BJ (cell line): ENCODE measurements around the gene RAB1B. TPM values are rescaled to one million over a fixed set of nuclear protein-coding genes. Genes with fewer than 3 reads are reported as not detected.

Experiments
- CTCF ChIA-PET: fragments of 350-600 bp; formaldehyde crosslinking; extraction: SDS; loops from one replicate; lab custom pipeline; 2021; ENCODE audit warnings: antibody characterized with exemption, inconsistent platforms; lab: Yijun Ruan, JAX
- POLR2A ChIA-PET: fragments of 300-600 bp; sonication (Branson Sonifier 250); formaldehyde crosslinking; extraction: SDS; loops from one replicate; lab custom pipeline; 2021; ENCODE audit warnings: antibody characterized with exemption; lab: Charles Lee
- DNase-seq: peaks from one replicate; pipeline ENCODE4 v3.0.0-alpha.2; 2011; ENCODE audit warnings: low read depth
- H3K27me3 ChIP-seq: 2 replicates; pipeline ENCODE4 v1.6.0; 2011; ENCODE audit warnings: low read length; ENCODE audit not compliant: control insufficient read depth, insufficient read depth
- H3K36me3 ChIP-seq: 2 replicates; pipeline ENCODE4 v1.5.1; 2011; ENCODE audit warnings: low read length; ENCODE audit not compliant: control insufficient read depth, insufficient read depth
- H3K4me3 ChIP-seq: 2 replicates; pipeline ENCODE4 v1.5.1; 2011; ENCODE audit warnings: low read depth, mild to moderate bottlenecking, control low read depth, low read length
- polyA plus RNA-seq: library from polyadenylated mRNA; depleted of rRNA; stranded (reverse); fragments of >200 nt; gene quantifications from 2 replicates; pipeline ENCODE4 v1.2.3, GENCODE V29; 2011
- TF ChIP-seq, protein P1 (sequence below): IDR thresholded peaks from 2 replicates; pipeline ENCODE4 v1.5.1; 2011; ENCODE audit warnings: low read depth, mild to moderate bottlenecking, control low read depth, inconsistent platforms, low read length, moderate library complexity; ENCODE audit not compliant: insufficient read depth

RAB1B gene
- polyA plus RNA-seq, 1 experiment = 251 TPM

GRCh38 chr11:66281776-66282467 lies 13.5 kb downstream of the RAB1B start:
- TF ChIP-seq, protein P1, sequence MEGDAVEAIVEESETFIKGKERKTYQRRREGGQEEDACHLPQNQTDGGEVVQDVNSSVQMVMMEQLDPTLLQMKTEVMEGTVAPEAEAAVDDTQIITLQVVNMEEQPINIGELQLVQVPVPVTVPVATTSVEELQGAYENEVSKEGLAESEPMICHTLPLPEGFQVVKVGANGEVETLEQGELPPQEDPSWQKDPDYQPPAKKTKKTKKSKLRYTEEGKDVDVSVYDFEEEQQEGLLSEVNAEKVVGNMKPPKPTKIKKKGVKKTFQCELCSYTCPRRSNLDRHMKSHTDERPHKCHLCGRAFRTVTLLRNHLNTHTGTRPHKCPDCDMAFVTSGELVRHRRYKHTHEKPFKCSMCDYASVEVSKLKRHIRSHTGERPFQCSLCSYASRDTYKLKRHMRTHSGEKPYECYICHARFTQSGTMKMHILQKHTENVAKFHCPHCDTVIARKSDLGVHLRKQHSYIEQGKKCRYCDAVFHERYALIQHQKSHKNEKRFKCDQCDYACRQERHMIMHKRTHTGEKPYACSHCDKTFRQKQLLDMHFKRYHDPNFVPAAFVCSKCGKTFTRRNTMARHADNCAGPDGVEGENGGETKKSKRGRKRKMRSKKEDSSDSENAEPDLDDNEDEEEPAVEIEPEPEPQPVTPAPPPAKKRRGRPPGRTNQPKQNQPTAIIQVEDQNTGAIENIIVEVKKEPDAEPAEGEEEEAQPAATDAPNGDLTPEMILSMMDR = no peak
- ChIA-PET POLR2A (no interaction called here), CTCF (interaction anchor here (0.8 to 4.1 kb wide), 22 partner anchors 9 to 398 kb away, joined by 3 to 60 read pairs (median 4); partner anchors contain the start of genes B4GAT1, FIBP, RAB1B and RIN1)
- no peak for DNase-seq
- Histone ChIP-seq H3K27me3 (no peaks in the 10 kb centered on the region), H3K4me3 (no peak overlapping the region), H3K36me3 (peaks cover 10% of the 10 kb centered on the region)

GRCh38 chr11:66282468-66283455 lies 14.3 kb downstream of the RAB1B start:
- no peak overlapping the region for H3K4me3 ChIP-seq
- no peaks in the 10 kb centered on the region for H3K27me3 ChIP-seq
- POLR2A ChIA-PET = interaction anchor here (0.6 kb wide), 1 partner anchor 525 kb away, joined by 3 read pairs; no protein-coding TSS in a partner anchor

GRCh38 chr11:66283461-66284105 lies 15.1 kb downstream of the RAB1B start:
- TF ChIP-seq, protein P1 = no peak
- no peaks in the 10 kb centered on the region for H3K27me3 ChIP-seq
- peaks cover 10% of the 10 kb centered on the region for H3K36me3 ChIP-seq
- POLR2A ChIA-PET = interaction anchor here (0.7 kb wide), 1 partner anchor 26 kb away, joined by 5 read pairs; no protein-coding TSS in a partner anchor
- DNase-seq = no peak
- CTCF ChIA-PET = interaction anchor here (0.9 to 4.1 kb wide), 13 partner anchors 10 to 138 kb away, joined by 3 to 60 read pairs (median 4); partner anchors contain the start of gene RAB1B
- no peak overlapping the region for H3K4me3 ChIP-seq

More at GRCh38 chr11:66282468-66283455, 14.3 kb downstream of the RAB1B start:
- TF ChIP-seq, protein P1 = peak; percentile 97
- CTCF ChIA-PET = interaction anchor here (0.7 to 4.1 kb wide), 24 partner anchors 8 to 394 kb away, joined by 3 to 60 read pairs (median 4); partner anchors contain the start of genes B4GAT1, FIBP, RAB1B and RIN1
- DNase-seq = peak; percentile 59
- peaks cover 10% of the 10 kb centered on the region for H3K36me3 ChIP-seq

DNA sequence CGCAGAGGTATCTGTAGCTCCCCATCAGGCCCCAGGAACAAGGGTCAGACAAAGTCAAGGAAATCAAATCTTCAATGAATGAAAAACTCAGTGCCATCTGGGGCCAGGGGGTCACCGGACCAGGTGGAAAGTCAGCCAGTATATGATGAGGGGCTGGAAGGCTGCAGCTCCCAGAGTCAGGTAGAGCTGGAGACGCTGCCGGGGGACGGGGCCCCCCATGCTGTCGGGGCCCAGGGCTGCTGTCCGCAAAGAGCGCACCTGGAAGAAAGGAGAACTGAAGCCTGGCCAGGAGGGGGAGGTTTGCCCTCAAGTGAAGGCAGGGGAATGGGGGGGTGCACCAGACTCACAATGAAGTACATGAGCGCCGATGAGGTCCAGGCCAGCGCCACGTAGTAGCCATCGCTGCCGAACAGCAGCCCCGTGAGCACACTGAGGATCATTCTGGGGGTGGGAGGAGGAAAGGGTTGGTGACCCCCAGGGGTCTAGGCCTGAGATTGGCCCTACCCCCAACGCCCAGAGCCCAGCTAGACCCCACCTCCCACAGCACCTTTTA lies 16.2 kb downstream of the RAB1B start:
- ChIA-PET CTCF (interaction anchor here (1.2 to 1.3 kb wide), 3 partner anchors 12 to 62 kb away, joined by 3 to 5 read pairs (median 3); partner anchors contain the start of gene RIN1), POLR2A (no interaction called here)
- TF ChIP-seq, protein P1 = no peak
- no peak overlapping the region for H3K4me3 ChIP-seq
- DNase-seq = no peak
- H3K27me3 ChIP-seq = no peaks in the 10 kb centered on the region
- peaks cover 10% of the 10 kb centered on the region for H3K36me3 ChIP-seq
